Type B pancreatic cell (in vitro differentiated cells): Measurements from ENCODE around the gene BACH2. TPM values are rescaled to one million over a fixed set of nuclear protein-coding genes. Genes with fewer than 3 reads are reported as not detected.
A peak's percentile ranks its signal among the peaks of the same experiment; 100 is the strongest.

ENCODE experiments used
- DNase-seq: peaks from one replicate; pipeline ENCODE4 v3.0.0; 2021; ENCODE audit warnings: mixed read lengths; ENCODE audit not compliant: unreplicated experiment; ENCODE audit errors: extremely low spot score
- H3K27ac Mint-ChIP-seq: 2 replicates; pipeline ENCODE4 v1.8.0; 2021; ENCODE audit warnings: mild to moderate bottlenecking, mixed read lengths
- H3K27me3 Mint-ChIP-seq: 2 replicates; pipeline ENCODE4 v1.8.0; 2021; ENCODE audit warnings: mixed read lengths
- H3K36me3 Mint-ChIP-seq: 2 replicates; pipeline ENCODE4 v1.8.0; 2021; ENCODE audit warnings: mixed read lengths
- H3K4me1 Mint-ChIP-seq: one replicate; pipeline ENCODE4 v1.8.0; 2021; ENCODE audit warnings: mixed read lengths; ENCODE audit not compliant: unreplicated experiment
- H3K4me3 Mint-ChIP-seq: 2 replicates; pipeline ENCODE4 v1.8.0; 2021; ENCODE audit warnings: mild to moderate bottlenecking, mixed read lengths
- H3K9me3 Mint-ChIP-seq: 2 replicates; pipeline ENCODE4 v1.8.0; 2021; ENCODE audit warnings: mixed read lengths
- CTCF ChIP-seq: fragments of 200-600 bp; sonication (generic); conservative IDR thresholded peaks from 2 replicates; pipeline ENCODE4 v1.5.0; 2021; ENCODE audit warnings: antibody characterized with exemption, mild to moderate bottlenecking
- total RNA-seq: library from RNA; stranded (reverse); gene quantifications from 2 replicates; pipeline ENCODE4 v1.2.1, GENCODE V29; 2021; ENCODE audit warnings: low replicate concordance

BACH2 gene
- total RNA-seq, 1 donor from 2014 or later: 33.5 TPM

GRCh38 chr6:89979481-89980119 is 317.0 kb downstream of the BACH2 start:
- TF ChIP-seq CTCF: no peak
- DNase-seq: no peak
- H3K4me1 Mint-ChIP-seq: peaks cover 25% of the 10 kb centered on the region
- peaks cover 5% of the 10 kb centered on the region for H3K27me3 Mint-ChIP-seq
- H3K27ac Mint-ChIP-seq: no peak overlapping the region
- H3K4me3 Mint-ChIP-seq: no peak overlapping the region
- H3K36me3 Mint-ChIP-seq: no peaks in the 10 kb centered on the region
- no peaks in the 10 kb centered on the region for H3K9me3 Mint-ChIP-seq

GRCh38 chr6:89978749-89979145 is 317.9 kb downstream of the BACH2 start:
- Mint-ChIP-seq H3K27me3 (peaks cover 5% of the 10 kb centered on the region), H3K4me1 (peaks cover 25% of the 10 kb centered on the region), H3K27ac (no peak overlapping the region)

GRCh38 chr6:89977808-89978748 is 318.6 kb downstream of the BACH2 start:
- H3K9me3 Mint-ChIP-seq: no peaks in the 10 kb centered on the region
- no peaks in the 10 kb centered on the region for H3K36me3 Mint-ChIP-seq
- no peak for TF ChIP-seq CTCF
- H3K4me3 Mint-ChIP-seq: no peak overlapping the region
- H3K27me3 Mint-ChIP-seq: peaks cover 5% of the 10 kb centered on the region
- no peak overlapping the region for H3K27ac Mint-ChIP-seq
- H3K4me1 Mint-ChIP-seq: peaks cover 25% of the 10 kb centered on the region
- no peak for DNase-seq

More at GRCh38 chr6:89978749-89979145, 317.9 kb downstream of the BACH2 start:
- no peak overlapping the region for H3K4me3 Mint-ChIP-seq
- H3K9me3 Mint-ChIP-seq: no peaks in the 10 kb centered on the region
- DNase-seq: no peak
- H3K36me3 Mint-ChIP-seq: no peaks in the 10 kb centered on the region
- no peak for TF ChIP-seq CTCF

- Mint-ChIP-seq H3K27ac (no peak overlapping the region), H3K27me3 (peaks cover 5% of the 10 kb centered on the region), H3K4me1 (peaks cover 19% of the 10 kb centered on the region), H3K9me3 (no peaks in the 10 kb centered on the region), H3K4me3 (peak overlapping the region; percentile 38), H3K36me3 (peaks cover 4% of the 10 kb centered on the region)
- no peak for DNase-seq
- no peak for TF ChIP-seq CTCF
Observed at GRCh38 chr6:89976694-89977020, 320.0 kb downstream of the BACH2 start.

- DNase-seq: no peak
- TF ChIP-seq CTCF: no peak
- Mint-ChIP-seq H3K27ac (peak overlapping the region; percentile 25), H3K9me3 (no peaks in the 10 kb centered on the region), H3K27me3 (peaks cover 5% of the 10 kb centered on the region), H3K4me1 (peaks cover 17% of the 10 kb centered on the region), H3K36me3 (peaks cover 6% of the 10 kb centered on the region), H3K4me3 (peak overlapping the region; percentile 38)
Observed at GRCh38 chr6:89975991-89976693, 320.5 kb downstream of the BACH2 start.
